Breast epithelium (tissue), 4 donors: Measurements from ENCODE around the gene UNC119. TPM values are rescaled to one million over a fixed set of nuclear protein-coding genes. Genes with fewer than 3 reads are reported as not detected.

Experiments used
- DNase-seq, 2 donors: peaks; one replicate each; pipeline ENCODE4 v3.0.0-alpha.2; 2019; ENCODE audit warnings: low spot score in 2 of 2
- H3K27ac ChIP-seq, 2 donors: fragments of 200-600 bp; sonication (generic) in 1 of 2; one replicate each; pipeline ENCODE4 v1.5.1; 2016 to 2019; ENCODE audit warnings: mild to moderate bottlenecking in 1 of 2
- H3K27me3 ChIP-seq, 2 donors: fragments of 200-600 bp; sonication (generic) in 1 of 2; one replicate each; pipeline versions ENCODE4 v1.5.1 to v1.6.0; 2017 to 2019; ENCODE audit warnings: control low read depth in 1 of 2, mild to moderate bottlenecking in 1 of 2
- H3K36me3 ChIP-seq: fragments of 200-600 bp; one replicate; pipeline ENCODE4 v1.5.1; 2019
- H3K4me1 ChIP-seq, 2 donors: fragments of 200-600 bp; sonication (generic); one replicate each; pipeline ENCODE4 v1.5.1; 2016 to 2019; ENCODE audit warnings: control low read depth in 1 of 2
- H3K4me3 ChIP-seq, 3 donors: fragments of 200-600 bp; sonication (generic); 1 replicate in 2 of 3; 2 replicates in 1 of 3; pipeline ENCODE4 v1.5.1; 2016 to 2019; ENCODE audit warnings: mild to moderate bottlenecking in 3 of 3, moderate library complexity in 2 of 3
- H3K9me3 ChIP-seq, 2 donors: fragments of 200-600 bp; sonication (generic) in 1 of 2; one replicate each; pipeline ENCODE4 v1.5.1; 2016 to 2019; ENCODE audit warnings: control low read depth in 1 of 2
- POLR2A ChIP-seq: fragments of 450-650 bp; IDR thresholded peaks from one replicate; pipeline ENCODE4 v1.6.1; 2016; ENCODE audit warnings: antibody characterized with exemption, mild to moderate bottlenecking, moderate library complexity
- POLR2AphosphoS5 ChIP-seq, 3 donors: sonication (generic); formaldehyde crosslinking; IDR thresholded peaks; one replicate each; pipeline ENCODE4 v1.6.1; 2017; ENCODE audit warnings: antibody characterized with exemption in 3 of 3
- intact Hi-C: fragments of 100-400 bp; cut with DNase I; formaldehyde crosslinking; loops from one replicate; pipeline ENCODE4 v1.15.1; 2023; ENCODE audit warnings: low total_unique reads
- total RNA-seq, 3 donors: library from RNA; depleted of rRNA; stranded (reverse); fragments of >200 nt; gene quantifications; one replicate each; pipeline ENCODE4 v1.1.0, GENCODE V29; 2016
- TF ChIP-seq, protein P1 (sequence below), 3 donors: fragments of 450-650 bp; IDR thresholded peaks; one replicate each; pipeline ENCODE4 v1.5.1; 2016 to 2017; ENCODE audit warnings: antibody characterized with exemption in 3 of 3, mild to moderate bottlenecking in 3 of 3, moderate library complexity in 3 of 3

UNC119 gene
- total RNA-seq, 3 donors from 2014 or later: 19.2 to 34.1 (median 32.9) TPM

GRCh38 chr17:28544402-28545140 is 7.9 kb downstream of the UNC119 start:
- peak overlapping the region; percentile 10 to 61 for H3K27ac ChIP-seq
- intact Hi-C loops: no loop called here
- H3K9me3 ChIP-seq: no peaks in the 10 kb centered on the region
- no peaks in the 10 kb centered on the region for H3K4me1 ChIP-seq
- no peaks in the 10 kb centered on the region for H3K36me3 ChIP-seq
- TF ChIP-seq, protein P1, sequence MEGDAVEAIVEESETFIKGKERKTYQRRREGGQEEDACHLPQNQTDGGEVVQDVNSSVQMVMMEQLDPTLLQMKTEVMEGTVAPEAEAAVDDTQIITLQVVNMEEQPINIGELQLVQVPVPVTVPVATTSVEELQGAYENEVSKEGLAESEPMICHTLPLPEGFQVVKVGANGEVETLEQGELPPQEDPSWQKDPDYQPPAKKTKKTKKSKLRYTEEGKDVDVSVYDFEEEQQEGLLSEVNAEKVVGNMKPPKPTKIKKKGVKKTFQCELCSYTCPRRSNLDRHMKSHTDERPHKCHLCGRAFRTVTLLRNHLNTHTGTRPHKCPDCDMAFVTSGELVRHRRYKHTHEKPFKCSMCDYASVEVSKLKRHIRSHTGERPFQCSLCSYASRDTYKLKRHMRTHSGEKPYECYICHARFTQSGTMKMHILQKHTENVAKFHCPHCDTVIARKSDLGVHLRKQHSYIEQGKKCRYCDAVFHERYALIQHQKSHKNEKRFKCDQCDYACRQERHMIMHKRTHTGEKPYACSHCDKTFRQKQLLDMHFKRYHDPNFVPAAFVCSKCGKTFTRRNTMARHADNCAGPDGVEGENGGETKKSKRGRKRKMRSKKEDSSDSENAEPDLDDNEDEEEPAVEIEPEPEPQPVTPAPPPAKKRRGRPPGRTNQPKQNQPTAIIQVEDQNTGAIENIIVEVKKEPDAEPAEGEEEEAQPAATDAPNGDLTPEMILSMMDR (IDR thresholded peaks at IDR 0.05): no peak
- TF ChIP-seq POLR2AphosphoS5 (IDR thresholded peaks at IDR 0.05): no peak
- TF ChIP-seq POLR2A: no peak
- no peak overlapping the region for H3K4me3 ChIP-seq
- DNase-seq: no peak
- no peaks in the 10 kb centered on the region for H3K27me3 ChIP-seq

DNA sequence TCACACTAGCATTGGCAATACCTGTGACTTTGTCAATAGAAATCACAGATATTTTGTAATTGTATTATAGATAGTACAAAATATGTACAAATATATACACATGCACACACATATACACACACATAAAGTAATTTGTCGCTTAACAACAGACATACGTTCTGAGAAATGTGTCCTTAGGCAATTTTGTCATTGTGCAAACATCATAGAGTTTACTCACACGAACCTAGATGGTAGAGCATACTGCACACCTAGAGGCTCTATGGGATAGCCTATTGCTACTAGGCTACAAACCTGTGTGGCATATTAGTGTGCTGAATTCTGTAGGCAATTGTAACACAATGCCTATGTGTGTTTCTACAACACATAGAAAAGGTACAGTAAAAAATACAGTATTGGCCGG is 11.0 kb downstream of the UNC119 start:
- H3K36me3 ChIP-seq: no peaks in the 10 kb centered on the region
- TF ChIP-seq POLR2A: no peak
- TF ChIP-seq POLR2AphosphoS5 (IDR thresholded peaks at IDR 0.05): no peak
- TF ChIP-seq, protein P1 (IDR thresholded peaks at IDR 0.05): no peak
- H3K4me3 ChIP-seq: no peak overlapping the region
- intact Hi-C loops: no loop called here
- no peak for DNase-seq
- no peaks in the 10 kb centered on the region for H3K9me3 ChIP-seq
- H3K27me3 ChIP-seq: no peaks in the 10 kb centered on the region
- H3K27ac ChIP-seq: no peak overlapping the region
- no peaks in the 10 kb centered on the region for H3K4me1 ChIP-seq

DNA sequence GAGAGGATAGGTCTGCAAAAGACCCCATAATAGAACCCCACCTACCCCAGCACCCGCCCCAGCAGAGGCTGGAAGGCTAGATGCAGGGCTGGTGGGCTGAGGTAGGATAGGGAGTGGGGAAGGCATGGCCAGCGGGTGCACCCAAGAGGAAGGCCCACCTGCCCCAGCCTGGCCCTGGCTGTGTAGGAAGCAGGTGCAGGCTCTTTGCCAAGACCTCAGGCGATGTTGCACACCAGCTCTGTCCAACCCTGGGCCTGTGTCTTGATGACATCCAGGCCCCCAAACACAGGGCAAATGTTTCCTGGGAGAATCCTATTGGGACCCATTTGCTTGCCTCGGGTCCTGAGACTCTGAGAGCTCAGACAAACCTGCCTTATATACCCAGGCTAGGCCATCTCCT is 12.2 kb downstream of the UNC119 start:
- Histone ChIP-seq H3K4me3 (no peak overlapping the region), H3K27ac (no peak overlapping the region), H3K4me1 (no peaks in the 10 kb centered on the region), H3K27me3 (no peaks in the 10 kb centered on the region), H3K9me3 (no peaks in the 10 kb centered on the region), H3K36me3 (no peaks in the 10 kb centered on the region)
- DNase-seq: no peak
- intact Hi-C loops: no loop called here
- TF ChIP-seq, protein P1 (IDR thresholded peaks at IDR 0.05): no peak
- TF ChIP-seq POLR2A: no peak
- no peak for TF ChIP-seq POLR2AphosphoS5 (IDR thresholded peaks at IDR 0.05)

DNA sequence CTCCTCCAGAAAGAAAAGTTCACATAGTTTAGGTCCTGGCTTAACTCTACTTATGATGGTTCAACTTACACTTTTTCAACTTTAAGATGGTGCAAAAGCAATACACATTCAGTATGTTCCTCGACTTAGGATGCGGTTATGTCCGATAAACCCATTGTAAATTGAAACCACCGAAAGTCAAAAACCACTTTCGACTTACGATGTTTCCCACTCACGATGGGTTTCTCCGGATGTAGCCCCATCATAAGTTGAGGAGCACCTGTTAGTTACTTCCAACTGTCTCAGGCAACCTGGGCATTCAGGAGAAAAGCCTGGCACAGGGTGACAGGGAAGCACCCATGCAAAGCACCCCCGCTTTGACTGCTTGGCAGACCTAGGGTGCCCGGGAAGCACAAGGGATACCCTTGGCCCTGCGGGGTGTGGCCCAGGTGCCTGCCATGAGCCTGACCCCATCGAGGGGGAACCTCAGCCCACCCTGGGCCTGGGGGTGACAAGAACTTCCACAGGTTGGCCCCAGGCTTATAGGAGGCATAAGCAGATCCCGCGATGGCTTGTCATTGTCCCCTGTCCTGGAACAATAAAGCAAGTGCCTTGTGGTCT is 14.0 kb downstream of the UNC119 start:
- Histone ChIP-seq H3K36me3 (no peaks in the 10 kb centered on the region), H3K9me3 (no peaks in the 10 kb centered on the region), H3K27ac (no peak overlapping the region), H3K27me3 (no peaks in the 10 kb centered on the region), H3K4me1 (no peaks in the 10 kb centered on the region), H3K4me3 (no peak overlapping the region)
- DNase-seq: no peak
- TF ChIP-seq POLR2AphosphoS5 (IDR thresholded peaks at IDR 0.05): no peak
- TF ChIP-seq POLR2A: no peak
- TF ChIP-seq, protein P1 (IDR thresholded peaks at IDR 0.05): no peak
- intact Hi-C loops: no loop called here

DNA sequence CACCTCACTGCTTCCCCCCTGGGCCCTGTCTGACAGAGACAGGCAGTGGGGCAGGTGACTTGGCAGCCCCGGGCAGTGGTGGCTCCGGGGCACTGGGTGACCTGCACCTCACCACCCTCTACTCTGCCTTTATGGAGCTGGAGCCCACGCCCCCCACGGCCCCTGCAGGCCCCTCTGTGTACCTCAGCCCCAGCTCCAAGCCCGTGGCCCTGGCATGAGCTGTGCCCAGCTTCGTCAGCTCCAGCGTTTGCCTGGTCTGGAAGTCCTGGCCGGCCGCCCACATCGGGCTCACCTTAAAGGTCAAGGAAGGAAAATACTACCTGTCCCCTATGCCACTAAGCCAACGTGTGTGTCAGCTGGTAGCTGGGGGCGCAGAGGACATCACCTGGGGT is 15.2 kb downstream of the UNC119 start:
- no peak overlapping the region for H3K4me3 ChIP-seq

More for the DNA sequence above, 15.2 kb downstream of the UNC119 start:
- Histone ChIP-seq H3K4me1 (no peaks in the 10 kb centered on the region), H3K27ac (no peak overlapping the region), H3K27me3 (no peaks in the 10 kb centered on the region), H3K36me3 (no peaks in the 10 kb centered on the region), H3K9me3 (no peaks in the 10 kb centered on the region)
- DNase-seq: no peak
- intact Hi-C loops: no loop called here
- no peak for TF ChIP-seq POLR2AphosphoS5 (IDR thresholded peaks at IDR 0.05)
- TF ChIP-seq, protein P1 (IDR thresholded peaks at IDR 0.05): no peak
- no peak for TF ChIP-seq POLR2A
